ENCODE results near the gene PSRC1. TPM values are rescaled to one million over a fixed set of nuclear protein-coding genes. Genes with fewer than 3 reads are reported as not detected.

PSRC1 gene
- total RNA-seq, 2 donors from 2014 or later, result 1.8 TPM; not detected in 1

GRCh38 chr1:109263234-109263596 is 19.7 kb downstream of the PSRC1 start:
- no peak overlapping the region for H3K27ac ChIP-seq
- no peaks in the 10 kb centered on the region for H3K27me3 ChIP-seq
- intact Hi-C loops (cut with DNase I), result loop anchor here (10.0 kb wide), 1 partner anchor 428 kb away; no protein-coding TSS in a partner anchor
- ATAC-seq (no peak), DNase-seq (no peak)
- H3K9me3 ChIP-seq, result no peaks in the 10 kb centered on the region
- no peak for TF ChIP-seq CTCF (IDR thresholded peaks at IDR 0.05)
- no peak for TF ChIP-seq POLR2A (IDR thresholded peaks at IDR 0.05)
- H3K4me3 ChIP-seq, result no peak overlapping the region
- H3K4me1 ChIP-seq, result no peaks in the 10 kb centered on the region
- H3K36me3 ChIP-seq (replicated peaks in 1 of 2; ENCODE audit: insufficient read depth in 1 of 2, low read depth in 2 of 2), result no peaks in the 10 kb centered on the region
- 73 to 80% methylated on average over 3 to 12 of the region's 12 CpGs for WGBS, 2 donors

- intact Hi-C loops (cut with DNase I), result loop anchor here (10.0 kb wide), 1 partner anchor 428 kb away; no protein-coding TSS in a partner anchor
- Histone ChIP-seq H3K4me1 (no peaks in the 10 kb centered on the region), H3K4me3 (no peak overlapping the region), H3K36me3 (replicated peaks in 1 of 2; ENCODE audit: insufficient read depth in 1 of 2, low read depth in 2 of 2) (no peaks in the 10 kb centered on the region), H3K27ac (no peak overlapping the region), H3K27me3 (no peaks in the 10 kb centered on the region), H3K9me3 (no peaks in the 10 kb centered on the region)
- TF ChIP-seq POLR2A (IDR thresholded peaks at IDR 0.05) (no peak), CTCF (IDR thresholded peaks at IDR 0.05) (no peak)
- ATAC-seq (no peak), DNase-seq (no peak)
- WGBS, 2 donors, result 83 to 87% methylated on average over 5 to 22 of the region's 22 CpGs
Observed at GRCh38 chr1:109262231-109263055, 20.5 kb downstream of the PSRC1 start.

GRCh38 chr1:109261578-109261977 is 21.4 kb downstream of the PSRC1 start:
- WGBS, 2 donors, result 78 to 81% methylated on average over 5 to 6 of the region's 6 CpGs
- DNase-seq, result no peak
- TF ChIP-seq POLR2A (IDR thresholded peaks at IDR 0.05) (no peak), CTCF (IDR thresholded peaks at IDR 0.05) (no peak)

GRCh38 chr1:109261006-109261405 is 21.9 kb downstream of the PSRC1 start:
- H3K4me1 ChIP-seq, result no peaks in the 10 kb centered on the region
- H3K36me3 ChIP-seq (replicated peaks in 1 of 2; ENCODE audit: insufficient read depth in 1 of 2, low read depth in 2 of 2), result no peaks in the 10 kb centered on the region
- no peak overlapping the region for H3K27ac ChIP-seq
- H3K4me3 ChIP-seq, result no peak overlapping the region
- no peak for TF ChIP-seq CTCF (IDR thresholded peaks at IDR 0.05)
- TF ChIP-seq POLR2A (IDR thresholded peaks at IDR 0.05), result no peak
- intact Hi-C loops (cut with DNase I), result loop anchor here (10.0 kb wide), 1 partner anchor 426 kb away; no protein-coding TSS in a partner anchor
- no peaks in the 10 kb centered on the region for H3K27me3 ChIP-seq
- ATAC-seq (no peak), DNase-seq (no peak)
- 79 to 95% methylated on average over 7 to 12 of the region's 16 CpGs for WGBS, 2 donors
- H3K9me3 ChIP-seq, result no peaks in the 10 kb centered on the region

More at GRCh38 chr1:109261578-109261977, 21.4 kb downstream of the PSRC1 start:
- no peak overlapping the region for H3K27ac ChIP-seq
- H3K9me3 ChIP-seq, result no peaks in the 10 kb centered on the region
- H3K4me3 ChIP-seq, result no peak overlapping the region
- H3K4me1 ChIP-seq, result no peaks in the 10 kb centered on the region
- H3K27me3 ChIP-seq, result no peaks in the 10 kb centered on the region
- intact Hi-C loops (cut with DNase I), result loop anchor here (10.0 kb wide), 1 partner anchor 427 kb away; no protein-coding TSS in a partner anchor
- no peak for ATAC-seq
- H3K36me3 ChIP-seq (replicated peaks in 1 of 2; ENCODE audit: insufficient read depth in 1 of 2, low read depth in 2 of 2), result no peaks in the 10 kb centered on the region
